Urothelium cell line (cell line): Measurements from ENCODE around the gene SAP25.
A peak's percentile ranks its signal among the peaks of the same experiment; 100 is the strongest.

ENCODE experiments used
- DNase-seq: peaks from one replicate; pipeline ENCODE4 v3.0.0; 2011; ENCODE audit warnings: low spot score, mixed read lengths
- FAIRE-seq: peaks from 2 replicates; lab custom pipeline; 2011; peaks lifted over from hg19 to GRCh38; lab: Jason Lieb, UNC

SAP25 gene

GRCh38 chr7:100598425-100598824 lies 24.7 kb upstream of the SAP25 start:
- no peak for FAIRE-seq
- DNase-seq = no peak

- DNase-seq (no peak), FAIRE-seq (no peak)
Measured at GRCh38 chr7:100595188-100595587, 21.5 kb upstream of the SAP25 start.

GRCh38 chr7:100591596-100591995 lies 17.9 kb upstream of the SAP25 start:
- FAIRE-seq = no peak

GRCh38 chr7:100590077-100590737 lies 16.5 kb upstream of the SAP25 start:
- FAIRE-seq = no peak
- DNase-seq = no peak

More at GRCh38 chr7:100591596-100591995, 17.9 kb upstream of the SAP25 start:
- no peak for DNase-seq

- DNase-seq (no peak), FAIRE-seq (no peak)
Measured at GRCh38 chr7:100589341-100589947, 15.7 kb upstream of the SAP25 start.

GRCh38 chr7:100588438-100588837 lies 14.7 kb upstream of the SAP25 start:
- DNase-seq (peak; percentile 45), FAIRE-seq (no peak)

- FAIRE-seq = peak; percentile 99
- DNase-seq = peak; percentile 100
Measured at GRCh38 chr7:100586266-100587025, 12.7 kb upstream of the SAP25 start, which contains the start of gene FBXO24. TSS of gene FBXO24 (plus strand) at chr7:100586328. CDS start at chr7:100586626, 298 bp downstream.

GRCh38 chr7:100585511-100586265 lies 12.0 kb upstream of the SAP25 start, which contains the start of gene LRCH4:
TSS of gene LRCH4 (minus strand) at chr7:100586129. CDS start at chr7:100586100, 29 bp downstream.
- no peak for FAIRE-seq
- DNase-seq = peak; percentile 88

GRCh38 chr7:100584683-100585510 lies 11.2 kb upstream of the SAP25 start:
- FAIRE-seq = peak; percentile 92
- DNase-seq = peak; percentile 68

- FAIRE-seq (peak; percentile 48), DNase-seq (peak; percentile 57)
Measured at GRCh38 chr7:100584054-100584682, 10.5 kb upstream of the SAP25 start.

GRCh38 chr7:100583132-100584053 lies 9.7 kb upstream of the SAP25 start:
- peak; percentile 58 for DNase-seq
- FAIRE-seq = no peak

GRCh38 chr7:100582650-100583049 lies 8.9 kb upstream of the SAP25 start:
- no peak for FAIRE-seq
- no peak for DNase-seq

- FAIRE-seq = no peak
- no peak for DNase-seq
Measured at GRCh38 chr7:100582041-100582579, 8.4 kb upstream of the SAP25 start.

- peak; percentile 100 for FAIRE-seq
- DNase-seq = no peak
Measured at GRCh38 chr7:100580466-100581283, 7.0 kb upstream of the SAP25 start.

- FAIRE-seq (no peak), DNase-seq (no peak)
Measured at GRCh38 chr7:100578246-100579183, 4.8 kb upstream of the SAP25 start.

GRCh38 chr7:100577507-100577906 lies 3.8 kb upstream of the SAP25 start:
- DNase-seq (no peak), FAIRE-seq (no peak)
